ENCODE results near the gene BCL2L2.
"Not testable (repeated sequence)": the region's sequence is repeated elsewhere in the genome, so short reads cannot be mapped to it uniquely, and the experiment has no call there.

Gene BCL2L2

DNA sequence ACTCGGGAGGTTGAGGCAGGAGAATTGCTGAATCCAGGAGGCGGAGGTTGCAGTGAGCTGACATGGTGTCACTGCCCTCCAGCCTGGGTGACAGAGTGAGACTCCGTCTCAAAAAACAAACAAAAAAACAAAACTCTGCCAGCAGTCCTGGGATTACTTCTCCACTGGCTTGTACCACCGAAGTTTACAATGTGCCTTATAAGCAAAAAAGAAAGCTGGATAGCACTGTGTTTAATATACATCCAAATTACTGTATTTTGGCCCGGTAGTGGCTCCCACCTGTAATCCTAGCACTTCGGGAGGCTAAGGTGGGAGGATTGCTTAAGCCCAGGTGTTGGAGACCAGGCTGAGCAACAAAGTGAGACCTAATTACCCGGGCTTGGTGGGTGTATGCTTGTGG is 37.4 kb upstream of the BCL2L2 start:
- no peak overlapping the region for H2AK5ac ChIP-seq (ENCODE audit: low read depth, low read length)
- no peak for DNase-seq (ENCODE audit: low spot score)
- no peak overlapping the region for H3K4me2 ChIP-seq (ENCODE audit: insufficient read depth, low read length, poor library complexity, severe bottlenecking)
- H3K36me3 ChIP-seq (replicated peaks in 1 of 2; ENCODE audit: control insufficient read depth in 2 of 2, insufficient read depth in 2 of 2, low read length in 2 of 2) = no peaks in the 10 kb centered on the region
- H2BK12ac ChIP-seq (ENCODE audit: low read length) = no peak overlapping the region
- no peak overlapping the region for H3K14ac ChIP-seq (ENCODE audit: low read length)
- H3K9me3 ChIP-seq (replicated peaks in 1 of 2; ENCODE audit: control insufficient read depth in 2 of 2, insufficient read depth in 1 of 2, low read depth in 1 of 2, low read length in 2 of 2) = no peaks in the 10 kb centered on the region
- H3K27ac ChIP-seq (replicated peaks; ENCODE audit: low read length) = no peak overlapping the region
- H2BK120ac ChIP-seq (ENCODE audit: low read depth, low read length) = no peak overlapping the region
- no peaks in the 10 kb centered on the region for H3K79me1 ChIP-seq (ENCODE audit: low read depth, low read length)
- H3K4me1 ChIP-seq (ENCODE audit: control insufficient read depth in 2 of 2, insufficient read depth in 1 of 2, low read depth in 1 of 2, low read length in 2 of 2) = no peaks in the 10 kb centered on the region
- H4K8ac ChIP-seq (ENCODE audit: low read depth, low read length) = no peak overlapping the region
- no peak overlapping the region for H2BK15ac ChIP-seq (ENCODE audit: low read length)
- no peak overlapping the region for H3K23ac ChIP-seq (ENCODE audit: low read depth, low read length, poor library complexity)
- H2AFZ ChIP-seq (ENCODE audit: low read length) = no peak overlapping the region
- H2BK5ac ChIP-seq (ENCODE audit: low read length) = no peak overlapping the region
- no peak overlapping the region for H3K18ac ChIP-seq (ENCODE audit: low read length)
- no peak overlapping the region for H4K91ac ChIP-seq (ENCODE audit: low read depth, low read length, poor library complexity)
- H3K27me3 ChIP-seq (ENCODE audit: control insufficient read depth in 3 of 3, insufficient read depth in 3 of 3, low read depth in 1 of 3, low read length in 3 of 3) = no peaks in the 10 kb centered on the region
- no peak overlapping the region for H3K4me3 ChIP-seq (ENCODE audit: low read length in 2 of 2)
- no peak overlapping the region for H3K4ac ChIP-seq (ENCODE audit: low read length)
- no CpG with 5 or more reads among the region's 7 CpGs for WGBS, 2 donors (ENCODE audit: extremely low coverage in 2 of 2, insufficient read length in 2 of 2, insufficient replicate concordance in 1 of 2)
- no peak overlapping the region for H3K9ac ChIP-seq (ENCODE audit: low read depth, low read length, poor library complexity)

DNA sequence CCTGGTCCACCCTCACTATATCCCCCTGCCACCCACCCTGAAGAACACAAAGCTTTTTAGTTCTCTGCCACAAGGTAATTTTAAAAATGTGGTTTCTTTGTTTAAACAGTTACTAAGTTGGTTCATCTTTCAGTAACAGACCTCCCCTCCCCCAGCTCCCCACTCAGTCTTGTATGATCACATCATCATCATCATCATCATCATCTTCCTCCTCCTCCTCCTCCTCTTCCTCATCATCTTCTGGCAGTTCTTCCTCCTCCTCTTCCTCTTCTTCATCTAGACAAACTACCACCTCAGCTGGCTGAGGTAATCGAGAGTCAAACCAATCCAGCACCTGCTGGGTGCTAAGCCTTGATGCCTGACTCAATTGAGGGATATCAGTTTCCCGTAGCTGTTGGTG is 31.2 kb upstream of the BCL2L2 start:
- Histone ChIP-seq H3K4ac (ENCODE audit: low read length) (no peak overlapping the region), H3K18ac (ENCODE audit: low read length) (no peak overlapping the region)
- WGBS, 2 donors (ENCODE audit: extremely low coverage in 2 of 2, insufficient read length in 2 of 2, insufficient replicate concordance in 1 of 2) = no CpG with 5 or more reads among the region's 2 CpGs

DNA sequence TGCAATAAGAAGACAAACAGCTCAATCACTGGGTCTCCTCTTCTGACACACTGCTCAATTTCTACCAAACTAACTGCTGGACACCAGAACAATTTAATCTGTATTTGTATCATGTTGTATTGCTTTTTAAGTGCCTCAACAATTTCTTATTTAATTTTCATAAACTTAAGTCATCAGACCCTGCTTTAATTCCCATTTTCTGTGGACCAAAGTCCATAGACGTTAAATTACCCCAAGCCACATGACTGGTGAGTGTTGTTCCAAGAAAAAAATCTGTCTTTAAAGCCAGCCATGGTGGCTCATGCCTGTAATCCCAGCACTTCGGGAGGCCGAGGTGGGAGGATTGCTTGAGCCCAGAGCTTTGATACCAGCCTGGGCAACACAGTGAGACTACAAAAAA is 29.4 kb upstream of the BCL2L2 start:
- Histone ChIP-seq H3K14ac (ENCODE audit: low read length) (no peak overlapping the region), H4K8ac (ENCODE audit: low read depth, low read length) (no peak overlapping the region), H3K18ac (ENCODE audit: low read length) (no peak overlapping the region), H2AFZ (ENCODE audit: low read length) (no peak overlapping the region), H2BK12ac (ENCODE audit: low read length) (no peak overlapping the region), H3K4ac (ENCODE audit: low read length) (no peak overlapping the region), H4K91ac (ENCODE audit: low read depth, low read length, poor library complexity) (no peak overlapping the region), H3K79me1 (ENCODE audit: low read depth, low read length) (peaks cover 2% of the 10 kb centered on the region), H3K9me3 (replicated peaks in 1 of 2; ENCODE audit: control insufficient read depth in 2 of 2, insufficient read depth in 1 of 2, low read depth in 1 of 2, low read length in 2 of 2) (peaks cover 9 to 14% of the 10 kb centered on the region in 2 donors), H3K23ac (ENCODE audit: low read depth, low read length, poor library complexity) (no peak overlapping the region), H3K4me2 (ENCODE audit: insufficient read depth, low read length, poor library complexity, severe bottlenecking) (no peak overlapping the region), H3K27me3 (ENCODE audit: control insufficient read depth in 3 of 3, insufficient read depth in 3 of 3, low read depth in 1 of 3, low read length in 3 of 3) (no peaks in the 10 kb centered on the region), H3K9ac (ENCODE audit: low read depth, low read length, poor library complexity) (no peak overlapping the region), H3K4me1 (ENCODE audit: control insufficient read depth in 2 of 2, insufficient read depth in 1 of 2, low read depth in 1 of 2, low read length in 2 of 2) (peaks cover 8 to 11% of the 10 kb centered on the region in 2 donors), H2BK120ac (ENCODE audit: low read depth, low read length) (no peak overlapping the region), H3K36me3 (replicated peaks in 1 of 2; ENCODE audit: control insufficient read depth in 2 of 2, insufficient read depth in 2 of 2, low read length in 2 of 2) (peaks cover 20 to 33% of the 10 kb centered on the region in 2 donors), H2BK5ac (ENCODE audit: low read length) (no peak overlapping the region), H2BK15ac (ENCODE audit: low read length) (no peak overlapping the region), H3K27ac (replicated peaks; ENCODE audit: low read length) (no peak overlapping the region), H3K4me3 (ENCODE audit: low read length in 2 of 2) (no peak overlapping the region), H2AK5ac (ENCODE audit: low read depth, low read length) (no peak overlapping the region)
- no peak for DNase-seq (ENCODE audit: low spot score)
- WGBS, 2 donors (ENCODE audit: extremely low coverage in 2 of 2, insufficient read length in 2 of 2, insufficient replicate concordance in 1 of 2) = no CpG with 5 or more reads among the region's 3 CpGs

More for the DNA sequence above, 31.2 kb upstream of the BCL2L2 start:
- Histone ChIP-seq H4K91ac (ENCODE audit: low read depth, low read length, poor library complexity) (no peak overlapping the region), H3K14ac (ENCODE audit: low read length) (no peak overlapping the region), H2AFZ (ENCODE audit: low read length) (no peak overlapping the region), H3K9me3 (replicated peaks in 1 of 2; ENCODE audit: control insufficient read depth in 2 of 2, insufficient read depth in 1 of 2, low read depth in 1 of 2, low read length in 2 of 2) (peaks cover 9 to 14% of the 10 kb centered on the region in 2 donors), H2AK5ac (ENCODE audit: low read depth, low read length) (no peak overlapping the region), H4K8ac (ENCODE audit: low read depth, low read length) (peak overlapping the region; percentile 20), H2BK12ac (ENCODE audit: low read length) (no peak overlapping the region), H3K4me2 (ENCODE audit: insufficient read depth, low read length, poor library complexity, severe bottlenecking) (no peak overlapping the region), H3K4me3 (ENCODE audit: low read length in 2 of 2) (no peak overlapping the region), H3K79me1 (ENCODE audit: low read depth, low read length) (no peaks in the 10 kb centered on the region), H3K27me3 (ENCODE audit: control insufficient read depth in 3 of 3, insufficient read depth in 3 of 3, low read depth in 1 of 3, low read length in 3 of 3) (no peaks in the 10 kb centered on the region), H3K9ac (ENCODE audit: low read depth, low read length, poor library complexity) (no peak overlapping the region), H3K27ac (replicated peaks; ENCODE audit: low read length) (no peak overlapping the region), H2BK15ac (ENCODE audit: low read length) (no peak overlapping the region), H2BK120ac (ENCODE audit: low read depth, low read length) (no peak overlapping the region), H2BK5ac (ENCODE audit: low read length) (no peak overlapping the region), H3K23ac (ENCODE audit: low read depth, low read length, poor library complexity) (no peak overlapping the region), H3K36me3 (replicated peaks in 1 of 2; ENCODE audit: control insufficient read depth in 2 of 2, insufficient read depth in 2 of 2, low read length in 2 of 2) (peaks cover 16 to 28% of the 10 kb centered on the region in 2 donors), H3K4me1 (ENCODE audit: control insufficient read depth in 2 of 2, insufficient read depth in 1 of 2, low read depth in 1 of 2, low read length in 2 of 2) (peaks cover 8% of the 10 kb centered on the region in 2 donors)
- no peak for DNase-seq (ENCODE audit: low spot score)

DNA sequence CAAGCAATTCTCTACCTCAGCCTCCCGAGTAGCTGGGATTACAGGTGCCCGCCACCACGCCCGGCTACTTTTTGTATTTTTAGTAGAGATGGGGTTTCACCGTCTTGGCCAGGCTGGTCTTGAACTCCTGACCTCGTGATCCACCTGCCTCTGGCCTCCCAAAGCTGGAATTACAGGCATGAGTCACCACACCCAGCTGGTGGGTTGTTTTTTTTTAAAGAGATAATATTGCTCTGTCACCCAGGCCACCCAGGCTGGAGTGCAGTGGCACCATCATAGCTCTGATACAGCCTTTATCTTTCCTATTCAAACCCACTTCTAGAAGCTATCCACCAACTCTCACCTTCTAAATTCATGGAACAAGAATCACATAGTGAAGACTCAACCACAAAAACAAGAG is 28.7 kb upstream of the BCL2L2 start:
- peaks cover 8 to 12% of the 10 kb centered on the region in 2 donors for H3K4me1 ChIP-seq (ENCODE audit: control insufficient read depth in 2 of 2, insufficient read depth in 1 of 2, low read depth in 1 of 2, low read length in 2 of 2)
- WGBS, 2 donors (ENCODE audit: extremely low coverage in 2 of 2, insufficient read length in 2 of 2, insufficient replicate concordance in 1 of 2) = no CpG with 5 or more reads among the region's 6 CpGs

More for the DNA sequence above, 28.7 kb upstream of the BCL2L2 start:
- not testable (repeated sequence) for H3K27me3 ChIP-seq (ENCODE audit: control insufficient read depth in 3 of 3, insufficient read depth in 3 of 3, low read depth in 1 of 3, low read length in 3 of 3); H2BK15ac ChIP-seq (ENCODE audit: low read length); H4K91ac ChIP-seq (ENCODE audit: low read depth, low read length, poor library complexity); H2BK12ac ChIP-seq (ENCODE audit: low read length); H3K9ac ChIP-seq (ENCODE audit: low read depth, low read length, poor library complexity); H3K4me3 ChIP-seq (ENCODE audit: low read length in 2 of 2); H3K14ac ChIP-seq (ENCODE audit: low read length); H2AK5ac ChIP-seq (ENCODE audit: low read depth, low read length); H4K8ac ChIP-seq (ENCODE audit: low read depth, low read length); H3K4me2 ChIP-seq (ENCODE audit: insufficient read depth, low read length, poor library complexity, severe bottlenecking); H3K27ac ChIP-seq (replicated peaks; ENCODE audit: low read length); H3K18ac ChIP-seq (ENCODE audit: low read length); H2BK5ac ChIP-seq (ENCODE audit: low read length); H2BK120ac ChIP-seq (ENCODE audit: low read depth, low read length); H3K4ac ChIP-seq (ENCODE audit: low read length); DNase-seq (ENCODE audit: low spot score); H3K79me1 ChIP-seq (ENCODE audit: low read depth, low read length); H2AFZ ChIP-seq (ENCODE audit: low read length); H3K23ac ChIP-seq (ENCODE audit: low read depth, low read length, poor library complexity)
- peaks cover 9 to 14% of the 10 kb centered on the region in 2 donors for H3K9me3 ChIP-seq (replicated peaks in 1 of 2; ENCODE audit: control insufficient read depth in 2 of 2, insufficient read depth in 1 of 2, low read depth in 1 of 2, low read length in 2 of 2)
- peaks cover 20 to 41% of the 10 kb centered on the region in 2 donors for H3K36me3 ChIP-seq (replicated peaks in 1 of 2; ENCODE audit: control insufficient read depth in 2 of 2, insufficient read depth in 2 of 2, low read length in 2 of 2)

Measured in neuronal stem cell (in vitro differentiated cells).